Thyroid gland (tissue), 4 donors: ENCODE results near the gene UBAP2.

ENCODE experiments used
- CTCF ChIP-seq, 6 experiments: fragments of 200-600 bp in 3 of 6; fragments of 450-650 bp in 3 of 6; sonication (generic) in 3 of 6; IDR thresholded peaks; one replicate each; pipeline ENCODE4 v1.5.1; 2016 to 2019; ENCODE audit warnings: antibody characterized with exemption in 6 of 6, mild to moderate bottlenecking in 2 of 6, inconsistent platforms in 1 of 6, moderate library complexity in 1 of 6
- POLR2A ChIP-seq, 2 donors: fragments of 450-650 bp; IDR thresholded peaks; one replicate each; pipeline ENCODE4 v1.6.1; 2017; ENCODE audit warnings: antibody characterized with exemption in 2 of 2, mild to moderate bottlenecking in 2 of 2, moderate library complexity in 1 of 2

- TF ChIP-seq POLR2A (IDR thresholded peaks at IDR 0.05): no peak
- no peak for TF ChIP-seq CTCF (IDR thresholded peaks at IDR 0.05)
Observed at GRCh38 chr9:33926746-33927485, 121.8 kb downstream of the UBAP2 start.
